B cell (primary cell): Measurements from ENCODE around the gene CPNE1. TPM values are rescaled to one million over a fixed set of nuclear protein-coding genes. Genes with fewer than 3 reads are reported as not detected.
A peak's percentile ranks its signal among the peaks of the same experiment; 100 is the strongest.

Experiments used
- ATAC-seq: fragments of 200-7000 bp; cut with Tn5 transposase; one replicate; pipeline ENCODE4 v1.10.0; 2021; ENCODE audit warnings: low read depth, mild to moderate bottlenecking, moderate number of reproducible peaks, moderate library complexity
- CTCF ChIA-PET: fragments of 350-600 bp; sonication (Branson Sonifier 250); formaldehyde crosslinking; loops from one replicate; lab custom pipeline; 2021; ENCODE audit warnings: antibody characterized with exemption, inconsistent platforms; lab: Charles Lee
- POLR2A ChIA-PET: fragments of 350-600 bp; sonication (Branson Sonifier 250); formaldehyde crosslinking; loops from one replicate; lab custom pipeline; 2021; ENCODE audit warnings: antibody characterized with exemption; lab: Charles Lee
- DNase-seq: peaks from one replicate; pipeline ENCODE4 v3.0.0; 2013
- H2AFZ ChIP-seq: 2 replicates; pipeline ENCODE4 v1.6.1; 2012; ENCODE audit warnings: mild to moderate bottlenecking, low read depth, low read length; ENCODE audit not compliant: insufficient read depth, poor library complexity, severe bottlenecking
- H3K27ac ChIP-seq, 2 donors: 1 replicate in 1 of 2; 2 replicates in 1 of 2; pipeline ENCODE4 v1.5.1; 2012 to 2013; ENCODE audit warnings: low read length in 2 of 2, mild to moderate bottlenecking in 2 of 2, moderate library complexity in 1 of 2
- H3K27me3 ChIP-seq, 4 experiments: fragments of 200-600 bp in 1 of 4; sonication (generic) in 1 of 4; replicated peaks in 1 of 4; 1 replicate in 2 of 4; 2 replicates in 2 of 4; pipeline versions ENCODE4 v1.6.1 to v1.7.0; 2013 to 2016; ENCODE audit warnings: low read length in 3 of 4, mild to moderate bottlenecking in 2 of 4, mixed read lengths in 1 of 4, moderate library complexity in 1 of 4; ENCODE audit not compliant: insufficient read depth in 4 of 4, control insufficient read depth in 3 of 4; ENCODE audit errors: control extremely low read depth in 1 of 4
- H3K36me3 ChIP-seq, 2 experiments: replicated peaks in 1 of 2; 1 replicate in 1 of 2; 2 replicates in 1 of 2; pipeline versions ENCODE4 v1.6.1 to v1.7.1; 2013; ENCODE audit warnings: low read length in 1 of 2; ENCODE audit not compliant: insufficient read depth in 2 of 2, control insufficient read depth in 1 of 2; ENCODE audit errors: control extremely low read depth in 1 of 2, extremely low read depth in 1 of 2
- H3K4me1 ChIP-seq, 2 donors: fragments of 200-600 bp in 1 of 2; sonication (generic) in 1 of 2; 1 replicate in 1 of 2; 2 replicates in 1 of 2; pipeline versions ENCODE4 v1.5.1 to v1.6.1; 2013 to 2017; ENCODE audit warnings: low read length in 2 of 2; ENCODE audit not compliant: control insufficient read depth in 2 of 2, insufficient read depth in 2 of 2
- H3K4me2 ChIP-seq: replicated peaks from 2 replicates; pipeline ENCODE3; 2012; ENCODE audit warnings: mild to moderate bottlenecking, low read depth, low read length; ENCODE audit not compliant: poor library complexity, severe bottlenecking
- H3K4me3 ChIP-seq, 5 experiments: fragments of 200-600 bp in 1 of 5; sonication (generic) in 1 of 5; 1 replicate in 3 of 5; 2 replicates in 2 of 5; pipeline versions ENCODE4 v1.5.1 to v1.7.0; 2011 to 2016; ENCODE audit warnings: low read length in 4 of 5, mild to moderate bottlenecking in 4 of 5, low read depth in 2 of 5, control low read depth in 1 of 5, moderate library complexity in 1 of 5; ENCODE audit not compliant: insufficient read depth in 1 of 5; ENCODE audit errors: control extremely low read depth in 1 of 5, extremely low read depth in 1 of 5
- H3K79me2 ChIP-seq: fragments of 200-600 bp; sonication (generic); one replicate; pipeline ENCODE4 v1.6.0; 2016; ENCODE audit warnings: low read length; ENCODE audit not compliant: control insufficient read depth, insufficient read depth
- H3K9ac ChIP-seq: fragments of 200-600 bp; sonication (generic); 2 replicates; pipeline ENCODE4 v1.6.1; 2017; ENCODE audit warnings: mild to moderate bottlenecking, low read length, moderate library complexity
- H3K9me3 ChIP-seq, 3 donors: one replicate each; pipeline versions ENCODE4 v1.6.1 to v1.7.1; 2013; ENCODE audit warnings: low read length in 2 of 3; ENCODE audit not compliant: control insufficient read depth in 2 of 3, insufficient read depth in 1 of 3; ENCODE audit errors: control extremely low read depth in 1 of 3
- H4K20me1 ChIP-seq: 2 replicates; pipeline ENCODE4 v1.6.0; 2012; ENCODE audit warnings: mild to moderate bottlenecking, low read length; ENCODE audit not compliant: insufficient read depth, control insufficient read depth, poor library complexity, severe bottlenecking
- H3K27ac Mint-ChIP-seq: one replicate; pipeline ENCODE4 v1.8.0; 2021; ENCODE audit warnings: mixed read lengths
- H3K27me3 Mint-ChIP-seq: one replicate; pipeline ENCODE4 v1.8.0; 2021; ENCODE audit warnings: mixed read lengths
- H3K4me1 Mint-ChIP-seq: one replicate; pipeline ENCODE4 v1.8.0; 2021; ENCODE audit warnings: mixed read lengths
- H3K4me3 Mint-ChIP-seq: one replicate; pipeline ENCODE4 v1.8.0; 2021; ENCODE audit warnings: mixed read lengths
- H3K9me3 Mint-ChIP-seq: one replicate; pipeline ENCODE4 v1.8.0; 2022; ENCODE audit warnings: mixed read lengths; ENCODE audit not compliant: insufficient read depth
- EZH2 ChIP-seq: IDR thresholded peaks from 2 replicates; pipeline ENCODE4 v1.6.1; 2012; ENCODE audit warnings: borderline replicate concordance, low read depth, mild to moderate bottlenecking, moderate library complexity, low read length; ENCODE audit not compliant: insufficient read depth, poor library complexity, severe bottlenecking
- WGBS: methylation state at CpG from one replicate; pipeline ENCODE4 v1.1.5; 2013; ENCODE audit warnings: missing lambda C conversion rate; ENCODE audit not compliant: insufficient coverage; 5-methylcytosine and 5-hydroxymethylcytosine counted together
- intact Hi-C: fragments of 100-400 bp; cut with micrococcal nuclease; formaldehyde crosslinking; loops from one replicate; pipeline ENCODE4 v1.10.0; 2022
- polyA minus RNA-seq: library from RNA; depleted of rRNA, polyadenylated mRNA; stranded (reverse); fragments of >200 nt; gene quantifications from 2 replicates; pipeline ENCODE4 v1.2.3, GENCODE V29; 2012
- polyA plus RNA-seq: library from polyadenylated mRNA; depleted of rRNA; stranded (reverse); fragments of >200 nt; gene quantifications from 2 replicates; pipeline ENCODE4 v1.2.3, GENCODE V29; 2012
- total RNA-seq, 2 donors: library from RNA; stranded (reverse); fragments of 120-200 nt in 1 of 2; gene quantifications; 1 replicate in 1 of 2; 2 replicates in 1 of 2; pipeline versions ENCODE4 v1.2.3 to v1.2.4, GENCODE V29; 2013 to 2022
- TF ChIP-seq, protein P1 (sequence below): fragments of 200-600 bp; IDR thresholded peaks from one replicate; pipeline ENCODE4 v1.8.0; 2022; ENCODE audit warnings: antibody characterized with exemption, mild to moderate bottlenecking

The CPNE1 gene
- total RNA-seq (323 and 331 TPM in 2 replicates), polyA plus RNA-seq (309 and 321 TPM in 2 replicates), polyA minus RNA-seq (198 and 240 TPM in 2 replicates)
- total RNA-seq (2013) = 257 TPM

DNA sequence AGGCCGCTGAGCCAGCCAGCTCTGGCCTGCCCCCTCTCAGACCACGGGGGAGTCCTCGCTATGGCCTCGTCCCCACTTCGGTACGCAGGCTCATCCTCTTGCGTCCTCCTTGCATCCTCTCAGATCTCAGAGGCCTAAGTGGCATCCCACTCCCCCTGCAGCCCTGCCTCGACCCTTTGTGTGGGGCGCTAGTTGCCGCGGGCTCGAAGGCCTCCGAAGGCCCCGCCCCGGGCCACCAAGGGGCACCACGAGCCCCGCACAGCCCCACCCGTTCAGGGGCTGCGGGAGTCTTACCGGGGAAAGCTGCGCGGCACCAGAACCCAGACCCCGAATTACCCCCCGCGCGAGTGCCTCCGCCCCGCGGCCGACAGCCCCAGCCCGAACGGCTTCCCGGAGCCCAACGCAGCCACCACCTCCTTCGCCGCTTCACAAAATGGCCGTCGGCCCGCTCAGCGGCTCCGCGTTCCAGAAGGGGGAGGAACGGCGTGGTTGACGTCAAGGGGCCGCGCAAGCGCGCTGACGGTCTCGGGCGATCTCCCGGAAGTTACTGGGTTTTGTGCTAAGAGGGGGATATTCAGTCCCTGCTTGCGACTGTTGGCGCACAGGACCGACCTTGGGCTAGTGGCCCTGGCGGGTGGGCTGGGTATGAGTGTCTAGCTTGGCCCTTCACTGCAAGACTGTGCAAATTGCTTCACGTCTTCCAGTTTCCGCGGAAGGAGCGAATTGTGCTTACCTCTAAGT lies at the start of gene CPNE1, which contains the start of gene RBM12:
Gene CPNE1 (minus strand): TSS at position 435 of the 741 bp plus-strand sequence. CDS start 31,977 bp downstream, outside the sequence.
Gene RBM12 (minus strand): TSS at position 435 of the 741 bp plus-strand sequence. CDS start 9,578 bp downstream, outside the sequence.
- CTCF ChIA-PET = interaction anchor here (0.6 to 1.8 kb wide), 5 partner anchors 25 to 219 kb away, joined by 3 to 6 read pairs (median 4); partner anchors contain the start of gene SPAG4

More for the DNA sequence above, at the start of gene CPNE1, which contains the start of gene RBM12:
- Histone ChIP-seq H3K9me3 (no peaks in the 10 kb centered on the region), H4K20me1 (peaks cover 5% of the 10 kb centered on the region), H2AFZ (peak within 1 kb of the TSS; percentile 92), H3K27me3 (no peaks in the 10 kb centered on the region), H3K79me2 (peaks cover 53% of the 10 kb centered on the region), H3K4me1 (peaks cover 39 to 42% of the 10 kb centered on the region in 2 donors), H3K36me3 (peaks cover 0 to 10% of the 10 kb centered on the region in 2 experiments), H3K27ac (peak within 1 kb of the TSS; percentile 96 to 97), H3K4me2 (peak within 1 kb of the TSS; percentile 84), H3K4me3 (peak within 1 kb of the TSS; percentile 76 to 98 (median 90)), H3K9ac (peak within 1 kb of the TSS; percentile 90)
- WGBS = 0% methylated on average over 59 of the region's 61 CpGs
- TF ChIP-seq, protein P1, sequence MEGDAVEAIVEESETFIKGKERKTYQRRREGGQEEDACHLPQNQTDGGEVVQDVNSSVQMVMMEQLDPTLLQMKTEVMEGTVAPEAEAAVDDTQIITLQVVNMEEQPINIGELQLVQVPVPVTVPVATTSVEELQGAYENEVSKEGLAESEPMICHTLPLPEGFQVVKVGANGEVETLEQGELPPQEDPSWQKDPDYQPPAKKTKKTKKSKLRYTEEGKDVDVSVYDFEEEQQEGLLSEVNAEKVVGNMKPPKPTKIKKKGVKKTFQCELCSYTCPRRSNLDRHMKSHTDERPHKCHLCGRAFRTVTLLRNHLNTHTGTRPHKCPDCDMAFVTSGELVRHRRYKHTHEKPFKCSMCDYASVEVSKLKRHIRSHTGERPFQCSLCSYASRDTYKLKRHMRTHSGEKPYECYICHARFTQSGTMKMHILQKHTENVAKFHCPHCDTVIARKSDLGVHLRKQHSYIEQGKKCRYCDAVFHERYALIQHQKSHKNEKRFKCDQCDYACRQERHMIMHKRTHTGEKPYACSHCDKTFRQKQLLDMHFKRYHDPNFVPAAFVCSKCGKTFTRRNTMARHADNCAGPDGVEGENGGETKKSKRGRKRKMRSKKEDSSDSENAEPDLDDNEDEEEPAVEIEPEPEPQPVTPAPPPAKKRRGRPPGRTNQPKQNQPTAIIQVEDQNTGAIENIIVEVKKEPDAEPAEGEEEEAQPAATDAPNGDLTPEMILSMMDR = no peak
- no peak for TF ChIP-seq EZH2
- peak within 1 kb of the TSS; percentile 92 for H3K4me3 Mint-ChIP-seq
- intact Hi-C loops = loop anchor here (1.0 to 2.0 kb wide), 6 partner anchors 35 to 290 kb away; partner anchors contain the start of genes ERGIC3, NFS1, RBM39 and ROMO1
- peak; percentile 77 for ATAC-seq
- peak within 1 kb of the TSS; percentile 100 for H3K27ac Mint-ChIP-seq
- peaks cover 48% of the 10 kb centered on the region for H3K4me1 Mint-ChIP-seq
- DNase-seq = peak; percentile 96
- H3K9me3 Mint-ChIP-seq = no peaks in the 10 kb centered on the region
- POLR2A ChIA-PET = interaction anchor here (0.8 to 3.7 kb wide), 10 partner anchors 19 to 289 kb away, joined by 3 to 38 read pairs (median 4); partner anchors contain the start of genes ERGIC3, NFS1, PHF20 and RBM39
- H3K27me3 Mint-ChIP-seq = no peaks in the 10 kb centered on the region
